ENCODE measurements around the gene DUOXA2.

DUOXA2 gene

GRCh38 chr15:45123397-45123796, 9.3 kb downstream of the DUOXA2 start:
- ChIA-PET CTCF (interaction anchor here (0.9 kb wide), 1 partner anchor 10 kb away, joined by 4 read pairs; no protein-coding TSS in a partner anchor), POLR2A (no interaction called here)
- no peaks in the 10 kb centered on the region for H3K9me3 ChIP-seq (ENCODE audit: control insufficient read depth, insufficient read depth, low read depth, low read length)
- H3K36me3 ChIP-seq (ENCODE audit: control insufficient read depth in 2 of 2, insufficient read depth in 1 of 2, low read length in 2 of 2): no peaks in the 10 kb centered on the region
- no peak overlapping the region for H3K27ac ChIP-seq (ENCODE audit: extremely low read depth, low read depth, low read length)
- no peak overlapping the region for H3K4me3 ChIP-seq (ENCODE audit: low read depth, low read length)
- no peaks in the 10 kb centered on the region for H3K4me1 ChIP-seq (ENCODE audit: control insufficient read depth, insufficient read depth, low read length)
- TF ChIP-seq GLI2 (tag by site-specific recombination; IDR thresholded peaks at IDR 0.05; ENCODE audit: borderline replicate concordance, low read depth): no peak
- no peak for TF ChIP-seq ZNF24 (tag by site-specific recombination; IDR thresholded peaks at IDR 0.05)

DNA sequence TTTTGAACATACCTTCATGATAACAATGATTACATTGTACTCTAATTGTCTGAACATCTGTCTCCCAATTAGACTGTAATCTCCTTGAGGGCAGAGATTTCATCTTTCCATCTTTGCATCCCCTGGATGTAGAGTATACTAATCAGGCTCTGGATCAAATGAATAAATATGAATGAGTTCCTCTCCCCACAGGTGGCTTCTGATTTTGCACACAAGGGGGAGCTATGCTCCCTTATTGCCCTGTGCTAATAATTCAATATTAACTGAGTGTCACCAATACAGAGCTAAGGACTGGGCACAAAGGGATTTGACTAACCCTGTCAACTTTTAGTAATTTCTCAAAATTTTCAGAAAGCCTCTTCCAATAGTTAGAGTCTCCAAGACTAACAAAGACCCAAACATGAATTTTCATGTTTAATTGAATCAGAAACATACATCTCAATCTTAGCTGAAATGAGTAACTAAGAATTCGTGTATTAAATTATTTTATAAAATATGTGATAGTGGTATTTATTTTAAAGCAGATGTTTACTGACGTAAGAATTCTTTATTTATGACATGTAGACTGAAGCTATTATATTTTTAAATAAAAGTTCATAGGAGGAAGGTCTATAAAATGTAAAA, 12.5 kb downstream of the DUOXA2 start:
- Histone ChIP-seq H3K27ac (ENCODE audit: extremely low read depth, low read depth, low read length) (no peak overlapping the region), H3K4me3 (ENCODE audit: low read depth, low read length) (no peak overlapping the region), H3K4me1 (ENCODE audit: control insufficient read depth, insufficient read depth, low read length) (no peaks in the 10 kb centered on the region), H3K36me3 (ENCODE audit: control insufficient read depth in 2 of 2, insufficient read depth in 1 of 2, low read length in 2 of 2) (no peaks in the 10 kb centered on the region), H3K9me3 (ENCODE audit: control insufficient read depth, insufficient read depth, low read depth, low read length) (no peaks in the 10 kb centered on the region)
- ChIA-PET CTCF (interaction anchor here (0.5 to 2.5 kb wide), 19 partner anchors 8 to 681 kb away, joined by 3 to 14 read pairs (median 3); partner anchors contain the start of gene DUOXA2), POLR2A (no interaction called here)
- TF ChIP-seq ZNF701 (tag by site-specific recombination; IDR thresholded peaks at IDR 0.05): no peak
- no peak for TF ChIP-seq ZBTB6 (tag by site-specific recombination; IDR thresholded peaks at IDR 0.05)
- no peak for TF ChIP-seq SP7 (tag by site-specific recombination; IDR thresholded peaks at IDR 0.05)
- TF ChIP-seq ZNF404 (tag by site-specific recombination; IDR thresholded peaks at IDR 0.05): no peak
- TF ChIP-seq HOXC10 (CRISPR knock-in tag; IDR thresholded peaks at IDR 0.05): no peak
- TF ChIP-seq ZNF768 (tag by site-specific recombination; IDR thresholded peaks at IDR 0.05): no peak
- peak; percentile 43 for TF ChIP-seq SCRT2 (tag by site-specific recombination; IDR thresholded peaks at IDR 0.05)
- TF ChIP-seq, protein P1, sequence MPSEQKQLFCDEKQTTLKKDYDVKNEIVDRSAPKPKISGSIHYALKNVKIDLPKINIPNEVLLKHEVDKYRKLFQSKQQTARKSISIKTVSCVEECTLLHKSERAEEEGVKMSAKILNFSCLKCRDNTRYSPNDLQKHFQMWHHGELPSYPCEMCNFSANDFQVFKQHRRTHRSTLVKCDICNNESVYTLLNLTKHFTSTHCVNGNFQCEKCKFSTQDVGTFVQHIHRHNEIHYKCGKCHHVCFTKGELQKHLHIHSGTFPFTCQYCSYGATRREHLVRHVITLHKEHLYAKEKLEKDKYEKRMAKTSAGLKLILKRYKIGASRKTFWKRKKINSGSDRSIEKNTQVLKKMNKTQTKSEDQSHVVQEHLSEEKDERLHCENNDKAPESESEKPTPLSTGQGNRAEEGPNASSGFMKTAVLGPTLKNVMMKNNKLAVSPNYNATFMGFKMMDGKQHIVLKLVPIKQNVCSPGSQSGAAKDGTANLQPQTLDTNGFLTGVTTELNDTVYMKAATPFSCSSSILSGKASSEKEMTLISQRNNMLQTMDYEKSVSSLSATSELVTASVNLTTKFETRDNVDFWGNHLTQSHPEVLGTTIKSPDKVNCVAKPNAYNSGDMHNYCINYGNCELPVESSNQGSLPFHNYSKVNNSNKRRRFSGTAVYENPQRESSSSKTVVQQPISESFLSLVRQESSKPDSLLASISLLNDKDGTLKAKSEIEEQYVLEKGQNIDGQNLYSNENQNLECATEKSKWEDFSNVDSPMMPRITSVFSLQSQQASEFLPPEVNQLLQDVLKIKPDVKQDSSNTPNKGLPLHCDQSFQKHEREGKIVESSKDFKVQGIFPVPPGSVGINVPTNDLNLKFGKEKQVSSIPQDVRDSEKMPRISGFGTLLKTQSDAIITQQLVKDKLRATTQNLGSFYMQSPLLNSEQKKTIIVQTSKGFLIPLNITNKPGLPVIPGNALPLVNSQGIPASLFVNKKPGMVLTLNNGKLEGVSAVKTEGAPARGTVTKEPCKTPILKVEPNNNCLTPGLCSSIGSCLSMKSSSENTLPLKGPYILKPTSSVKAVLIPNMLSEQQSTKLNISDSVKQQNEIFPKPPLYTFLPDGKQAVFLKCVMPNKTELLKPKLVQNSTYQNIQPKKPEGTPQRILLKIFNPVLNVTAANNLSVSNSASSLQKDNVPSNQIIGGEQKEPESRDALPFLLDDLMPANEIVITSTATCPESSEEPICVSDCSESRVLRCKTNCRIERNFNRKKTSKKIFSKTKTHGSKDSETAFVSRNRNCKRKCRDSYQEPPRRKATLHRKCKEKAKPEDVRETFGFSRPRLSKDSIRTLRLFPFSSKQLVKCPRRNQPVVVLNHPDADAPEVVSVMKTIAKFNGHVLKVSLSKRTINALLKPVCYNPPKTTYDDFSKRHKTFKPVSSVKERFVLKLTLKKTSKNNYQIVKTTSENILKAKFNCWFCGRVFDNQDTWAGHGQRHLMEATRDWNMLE (tag by site-specific recombination; conservative IDR thresholded peaks at IDR 0.05; ENCODE audit: low read depth): no peak
- TF ChIP-seq ZNF19 (tag by site-specific recombination; IDR thresholded peaks at IDR 0.05; ENCODE audit: low read depth): no peak
- TF ChIP-seq ZNF704 (tag by site-specific recombination; IDR thresholded peaks at IDR 0.05): no peak
- TF ChIP-seq ZNF433 (tag by site-specific recombination; IDR thresholded peaks at IDR 0.05; ENCODE audit: low read depth): no peak
- TF ChIP-seq ZNF654 (tag by site-specific recombination; IDR thresholded peaks at IDR 0.05; ENCODE audit: low read depth): peak; percentile 43
- peak; percentile 34; the same call in 1 of the 2 replicates for TF ChIP-seq SCRT1 (tag by site-specific recombination; IDR thresholded peaks at IDR 0.05; ENCODE audit: borderline replicate concordance)
- no peak for TF ChIP-seq ZNF335 (tag by site-specific recombination; conservative IDR thresholded peaks at IDR 0.05)
- TF ChIP-seq ZNF292 (tag by site-specific recombination; IDR thresholded peaks at IDR 0.05; ENCODE audit: borderline replicate concordance, low read depth): no peak
- TF ChIP-seq ZNF302 (tag by site-specific recombination; IDR thresholded peaks at IDR 0.05; ENCODE audit: low read depth): no peak

Data from HEK293 (cell line).